Frontal cortex (tissue), 4 donors: ENCODE data around the gene KLHL18. TPM values are rescaled to one million over a fixed set of nuclear protein-coding genes. Genes with fewer than 3 reads are reported as not detected.
"Not testable (repeated sequence)": the region's sequence is repeated elsewhere in the genome, so short reads cannot be mapped to it uniquely, and the experiment has no call there.

Experiments
- DNase-seq, 2 donors: peaks; one replicate each; pipeline ENCODE4 v3.0.0; 2012; ENCODE audit warnings: low spot score in 2 of 2
- FAIRE-seq: peaks from 2 replicates; lab custom pipeline; 2012; peaks lifted over from hg19 to GRCh38; lab: Jason Lieb, UNC
- total RNA-seq: library from RNA; depleted of rRNA; stranded (reverse); fragments of >200 nt; gene quantifications from one replicate; pipeline ENCODE4 v1.2.3, GENCODE V29; 2014
- donor health status: control.
- donor health status: control.
- donor health status: control.

The KLHL18 gene
- total RNA-seq, 1 donor from 2014 or later: 26.1 TPM

DNA sequence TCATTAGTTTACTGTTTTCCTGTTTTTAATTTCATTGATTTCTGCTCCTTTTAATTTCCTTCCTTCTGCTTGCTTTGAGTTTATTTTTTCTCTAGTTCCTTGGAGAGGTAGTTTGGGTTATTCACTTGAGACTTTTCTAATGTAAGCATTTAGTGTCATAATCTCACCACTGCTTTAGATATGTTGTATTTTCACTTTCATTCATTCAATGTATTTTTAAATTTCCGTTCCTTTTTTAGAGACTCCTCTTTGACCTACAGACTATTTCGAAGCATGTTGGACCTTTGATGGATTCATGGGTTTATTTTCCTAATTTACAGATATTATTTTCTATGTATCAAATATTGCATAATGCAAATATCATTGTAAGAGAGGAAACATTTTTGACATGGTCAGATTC lies 23.3 kb downstream of the KLHL18 start:
- no peak for DNase-seq
- FAIRE-seq: no peak

DNA sequence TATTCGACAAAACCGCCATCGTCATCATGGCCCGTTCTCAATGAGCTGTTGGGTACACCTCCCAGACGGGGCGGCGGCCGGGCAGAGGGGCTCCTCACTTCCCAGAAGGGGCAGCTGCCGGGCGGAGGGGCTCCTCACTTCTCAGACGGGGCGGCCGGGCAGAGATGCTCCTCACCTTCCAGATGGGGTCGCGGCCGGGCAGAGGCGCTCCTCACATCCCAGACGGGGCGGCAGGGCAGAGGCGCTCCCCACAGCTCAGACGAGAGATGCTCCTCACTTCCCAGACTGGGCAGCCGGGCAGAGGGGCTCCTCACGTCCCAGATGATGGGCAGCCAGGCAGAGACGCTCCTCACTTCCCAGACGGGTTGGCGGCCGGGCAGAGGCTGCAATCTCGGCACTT lies 26.5 kb downstream of the KLHL18 start:
- not testable (repeated sequence) for FAIRE-seq, DNase-seq

DNA sequence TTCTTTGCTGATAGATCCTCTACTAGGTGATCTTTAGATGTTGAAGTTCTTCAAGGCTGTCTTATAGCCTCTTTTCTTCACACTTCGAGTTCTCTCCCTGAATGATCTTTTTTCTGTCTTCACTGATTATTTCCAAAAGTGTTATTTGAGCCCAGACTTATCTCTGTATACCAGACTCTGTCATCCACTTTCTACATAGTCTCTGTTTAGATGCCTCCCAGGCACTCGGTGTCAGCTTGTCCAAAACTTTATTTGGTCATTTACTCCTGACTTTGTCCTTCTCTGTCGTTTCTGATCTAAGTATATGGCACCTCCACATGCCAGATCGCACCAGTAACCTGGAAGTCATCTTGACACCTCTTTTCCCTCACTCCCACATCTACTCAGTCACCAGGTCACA lies 27.6 kb downstream of the KLHL18 start:
- FAIRE-seq: no peak
- no peak for DNase-seq

- no peak for FAIRE-seq
- no peak for DNase-seq
Measured at GRCh38 chr3:47313341-47314055, 30.8 kb downstream of the KLHL18 start.

DNA sequence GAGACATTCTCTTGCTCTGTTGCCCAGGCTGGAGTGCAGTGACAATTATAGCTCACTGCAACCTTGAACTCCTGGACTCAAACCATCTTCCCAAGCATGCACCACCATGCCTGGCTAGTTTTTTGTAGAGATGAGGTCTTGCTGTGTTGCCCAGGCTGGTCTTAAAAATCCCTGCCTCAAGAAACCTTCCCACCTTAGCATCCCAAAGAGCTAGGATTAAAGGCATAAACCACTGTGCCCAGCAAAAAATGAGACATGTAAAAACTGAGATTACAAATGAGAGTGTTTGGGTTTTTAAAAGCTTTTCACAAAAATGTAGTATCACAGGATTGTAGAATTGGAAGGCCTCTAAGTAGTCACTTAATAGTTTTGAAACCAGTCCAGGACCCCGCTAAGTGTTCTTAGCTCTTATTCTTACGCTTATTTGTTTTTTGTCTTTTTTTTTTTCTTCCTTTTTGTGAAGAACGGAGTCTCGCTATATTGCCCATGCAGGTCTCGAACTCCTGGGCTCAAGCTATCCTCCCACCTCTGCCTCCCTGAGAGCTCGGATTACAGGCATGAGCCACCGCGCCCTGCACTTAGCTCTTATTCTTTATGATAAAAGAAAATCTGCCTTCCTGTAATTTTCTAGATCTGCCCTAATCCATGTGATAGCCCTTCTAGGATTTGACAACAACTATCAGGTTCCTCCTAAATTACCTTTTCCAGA lies 31.5 kb downstream of the KLHL18 start:
- DNase-seq (no peak), FAIRE-seq (no peak)

GRCh38 chr3:47315069-47315647 lies 32.4 kb downstream of the KLHL18 start:
- no peak for FAIRE-seq

DNA sequence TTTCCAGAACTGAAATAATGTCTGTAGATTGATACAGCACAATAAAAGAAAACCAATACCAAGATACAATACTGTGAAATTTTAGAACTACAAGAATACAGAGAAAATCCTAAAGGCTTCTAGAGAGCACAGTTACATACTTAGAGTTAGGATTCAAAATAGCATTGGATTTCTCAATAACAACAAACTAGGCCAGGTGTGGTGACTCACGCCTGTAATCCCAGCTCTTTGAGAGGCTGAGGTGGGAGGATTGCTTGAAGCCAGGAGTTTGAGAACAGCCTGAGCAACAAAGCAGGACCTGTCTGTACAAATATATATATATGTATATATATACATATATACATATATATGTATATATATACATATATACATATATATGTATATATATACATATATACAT lies 33.4 kb downstream of the KLHL18 start:
- FAIRE-seq, DNase-seq: not testable (repeated sequence)

More at GRCh38 chr3:47315069-47315647, 32.4 kb downstream of the KLHL18 start:
- DNase-seq: no peak

DNA sequence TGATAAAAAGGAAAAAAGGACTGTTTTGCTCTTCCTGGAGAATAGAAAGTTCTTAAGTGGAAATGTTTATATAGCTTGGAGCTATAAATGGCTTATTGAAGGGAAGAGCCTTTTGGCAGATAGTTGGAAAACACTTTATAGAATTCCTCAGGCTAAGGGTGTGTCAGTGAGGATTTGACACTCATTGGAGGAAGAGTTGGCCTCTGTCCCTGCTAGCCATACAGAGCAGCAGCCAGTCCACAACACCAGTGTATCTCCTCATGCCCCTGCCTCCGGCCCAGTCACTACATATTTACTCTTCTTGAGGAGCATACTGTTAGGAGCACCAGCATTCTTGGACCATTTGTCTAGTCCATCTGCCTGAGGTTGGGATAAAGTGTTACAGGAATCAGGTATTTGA lies 36.2 kb downstream of the KLHL18 start:
- FAIRE-seq (no peak), DNase-seq (no peak)

- DNase-seq (no peak), FAIRE-seq (no peak)
Measured at GRCh38 chr3:47319956-47320355, 37.2 kb downstream of the KLHL18 start.

GRCh38 chr3:47323431-47324277 lies 40.9 kb downstream of the KLHL18 start:
- no peak for DNase-seq

GRCh38 chr3:47324278-47324865 lies 41.6 kb downstream of the KLHL18 start:
- DNase-seq (peak; percentile 48 to 77), FAIRE-seq (peak; percentile 96)

More at GRCh38 chr3:47323431-47324277, 40.9 kb downstream of the KLHL18 start:
- FAIRE-seq: no peak

- DNase-seq: no peak
- no peak for FAIRE-seq
Measured at GRCh38 chr3:47333907-47334306, 51.2 kb downstream of the KLHL18 start.

DNA sequence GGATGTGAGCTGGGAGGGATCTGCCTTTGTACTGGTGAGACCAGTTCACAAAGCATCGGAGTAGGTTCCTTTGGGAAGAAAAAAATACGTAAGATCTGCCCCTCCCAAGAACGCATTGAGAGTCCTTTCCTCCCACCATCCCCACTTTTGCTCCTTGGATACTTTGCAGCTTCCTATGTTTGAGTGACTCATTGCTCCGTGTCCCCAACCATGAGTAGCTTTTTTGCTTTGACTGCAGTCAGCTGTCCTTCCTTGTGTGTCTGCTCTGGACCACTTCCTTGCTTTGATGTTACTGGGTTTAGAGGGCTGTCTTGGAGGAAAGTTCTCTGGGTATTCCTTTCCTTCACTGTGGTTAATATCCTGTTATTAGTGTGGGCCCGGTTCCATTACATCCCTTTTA lies 54.9 kb downstream of the KLHL18 start:
- FAIRE-seq: no peak
- DNase-seq: no peak

DNA sequence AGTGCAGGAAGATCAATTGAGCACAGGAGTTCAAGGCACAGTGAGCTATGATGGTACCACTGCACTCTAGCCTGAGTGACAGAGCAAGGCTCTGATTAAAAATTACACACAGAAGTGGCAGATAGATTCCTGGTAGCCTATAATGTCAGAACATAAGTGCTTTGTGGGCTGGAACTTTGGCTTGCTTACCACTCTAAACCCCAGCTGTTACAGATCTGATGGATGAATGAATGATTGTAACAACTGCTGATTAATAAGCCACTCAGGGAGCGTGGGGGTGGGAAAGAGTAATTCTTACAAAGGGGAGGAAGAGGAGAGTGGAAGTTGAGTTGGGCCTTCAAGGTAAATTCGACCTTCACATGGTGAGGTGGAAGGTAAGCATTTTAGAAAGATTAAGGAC lies 57.2 kb downstream of the KLHL18 start:
- FAIRE-seq (no peak), DNase-seq (no peak)

DNA sequence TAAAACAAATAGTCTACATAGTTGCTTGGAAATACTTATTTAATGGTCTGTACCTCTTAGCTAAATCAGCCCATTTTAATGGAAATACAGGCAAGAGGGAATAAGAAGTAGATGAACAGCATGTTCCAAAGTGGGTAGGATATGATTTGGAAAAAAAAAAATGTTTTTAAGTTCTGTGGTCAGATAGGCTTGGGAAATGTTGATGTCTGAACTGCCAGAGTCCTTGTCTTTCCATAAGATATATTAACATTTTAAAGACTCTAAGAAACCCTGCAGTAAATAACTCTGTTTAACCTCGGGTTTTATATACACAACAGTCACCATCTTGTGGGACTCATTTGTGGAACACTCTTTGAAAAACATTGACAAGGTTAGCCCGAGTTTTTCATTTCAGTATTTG lies 58.1 kb downstream of the KLHL18 start:
- FAIRE-seq: no peak
- no peak for DNase-seq

- FAIRE-seq: no peak
- no peak for DNase-seq
Measured at GRCh38 chr3:47342151-47342550, 59.4 kb downstream of the KLHL18 start.

- no peak for DNase-seq
- FAIRE-seq: no peak
Measured at GRCh38 chr3:47342812-47343211, 60.1 kb downstream of the KLHL18 start.

DNA sequence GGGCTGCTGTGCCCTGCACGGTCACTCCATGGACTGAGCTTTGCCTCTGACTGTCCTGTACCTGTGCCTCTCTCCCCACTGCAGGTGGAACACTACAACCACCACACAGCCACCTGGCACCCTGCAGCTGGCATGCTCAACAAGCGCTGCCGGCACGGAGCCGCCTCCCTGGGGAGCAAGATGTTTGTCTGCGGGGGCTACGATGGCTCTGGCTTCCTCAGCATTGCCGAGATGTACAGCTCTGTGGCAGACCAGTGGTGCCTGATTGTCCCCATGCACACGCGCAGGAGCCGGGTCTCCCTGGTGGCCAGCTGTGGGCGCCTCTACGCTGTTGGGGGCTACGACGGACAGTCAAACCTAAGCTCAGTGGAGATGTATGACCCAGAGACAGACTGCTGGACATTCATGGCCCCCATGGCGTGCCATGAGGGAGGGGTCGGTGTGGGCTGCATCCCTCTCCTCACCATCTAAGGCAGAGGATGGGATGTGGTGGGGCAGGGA lies 60.8 kb downstream of the KLHL18 start:
- no peak for DNase-seq
- no peak for FAIRE-seq

DNA sequence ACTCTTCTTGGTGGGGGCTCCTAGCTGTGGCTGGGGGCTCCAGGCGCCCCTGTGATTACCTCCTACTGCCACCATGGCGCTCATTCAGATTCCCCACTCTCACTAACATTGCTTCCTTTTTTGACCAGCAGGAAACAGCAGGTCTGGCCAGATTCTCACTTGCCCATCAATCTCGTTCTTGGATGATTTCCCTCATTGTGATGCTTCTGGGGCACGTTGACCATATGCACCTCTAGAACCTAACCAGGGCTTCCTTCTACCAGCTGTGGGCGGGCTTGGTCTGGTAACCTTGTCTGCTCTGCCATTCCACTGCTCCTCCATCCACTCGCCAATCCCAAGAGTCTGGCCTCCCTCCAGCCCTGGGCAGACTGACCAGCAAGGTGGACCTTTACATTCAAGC lies 62.2 kb downstream of the KLHL18 start:
- FAIRE-seq (no peak), DNase-seq (no peak)
